Measurements from ENCODE around the gene SNAI1.

Gene SNAI1

DNA sequence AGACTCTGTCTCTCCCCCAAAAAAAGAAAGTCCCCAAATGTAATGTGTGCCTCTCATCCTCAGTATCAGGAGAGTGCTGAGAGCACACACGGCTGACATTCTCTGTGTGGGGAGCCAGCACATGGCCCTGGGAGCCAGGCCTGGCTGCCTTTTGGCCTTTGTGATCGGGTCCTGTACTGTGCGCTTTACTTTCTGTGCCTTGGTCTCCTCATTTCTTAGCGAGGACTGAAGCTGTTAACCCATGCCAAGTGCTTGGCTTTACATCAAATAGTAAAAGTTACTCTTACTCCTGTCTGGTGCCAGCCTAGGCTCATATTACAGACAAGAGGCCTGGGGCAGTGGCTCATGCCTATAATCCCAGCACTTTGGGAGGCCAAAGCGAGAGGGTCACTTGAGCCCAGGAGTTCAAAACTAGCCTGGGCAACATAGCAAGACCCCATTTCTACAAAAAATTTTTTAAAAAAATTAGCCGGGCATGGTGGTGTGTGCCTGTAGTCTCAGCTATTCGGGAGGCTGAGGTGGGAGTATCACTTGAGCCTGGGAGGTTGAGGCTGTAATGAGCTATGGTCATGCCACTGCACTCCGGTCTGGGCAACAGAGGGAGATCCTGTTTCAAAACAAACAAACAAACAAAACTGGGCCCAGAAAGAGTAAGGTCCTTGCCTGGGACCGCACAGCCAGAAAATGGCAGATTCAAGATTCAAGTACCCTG is 50.3 kb downstream of the SNAI1 start:
- H3K27ac ChIP-seq = peak overlapping the region; percentile 91
- POLR2A ChIA-PET (ENCODE audit: low non-redundant PET) = no interaction called here
- CTCF ChIA-PET = interaction anchor here (0.6 to 1.0 kb wide), 2 partner anchors 38 to 410 kb away, joined by 3 to 4 read pairs; no protein-coding TSS in a partner anchor
- DNase-seq (ENCODE audit: low spot score) = no peak
- TF ChIP-seq, protein P1, sequence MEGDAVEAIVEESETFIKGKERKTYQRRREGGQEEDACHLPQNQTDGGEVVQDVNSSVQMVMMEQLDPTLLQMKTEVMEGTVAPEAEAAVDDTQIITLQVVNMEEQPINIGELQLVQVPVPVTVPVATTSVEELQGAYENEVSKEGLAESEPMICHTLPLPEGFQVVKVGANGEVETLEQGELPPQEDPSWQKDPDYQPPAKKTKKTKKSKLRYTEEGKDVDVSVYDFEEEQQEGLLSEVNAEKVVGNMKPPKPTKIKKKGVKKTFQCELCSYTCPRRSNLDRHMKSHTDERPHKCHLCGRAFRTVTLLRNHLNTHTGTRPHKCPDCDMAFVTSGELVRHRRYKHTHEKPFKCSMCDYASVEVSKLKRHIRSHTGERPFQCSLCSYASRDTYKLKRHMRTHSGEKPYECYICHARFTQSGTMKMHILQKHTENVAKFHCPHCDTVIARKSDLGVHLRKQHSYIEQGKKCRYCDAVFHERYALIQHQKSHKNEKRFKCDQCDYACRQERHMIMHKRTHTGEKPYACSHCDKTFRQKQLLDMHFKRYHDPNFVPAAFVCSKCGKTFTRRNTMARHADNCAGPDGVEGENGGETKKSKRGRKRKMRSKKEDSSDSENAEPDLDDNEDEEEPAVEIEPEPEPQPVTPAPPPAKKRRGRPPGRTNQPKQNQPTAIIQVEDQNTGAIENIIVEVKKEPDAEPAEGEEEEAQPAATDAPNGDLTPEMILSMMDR (conservative IDR thresholded peaks at IDR 0.05; ENCODE audit: low read depth) = no peak

DNA sequence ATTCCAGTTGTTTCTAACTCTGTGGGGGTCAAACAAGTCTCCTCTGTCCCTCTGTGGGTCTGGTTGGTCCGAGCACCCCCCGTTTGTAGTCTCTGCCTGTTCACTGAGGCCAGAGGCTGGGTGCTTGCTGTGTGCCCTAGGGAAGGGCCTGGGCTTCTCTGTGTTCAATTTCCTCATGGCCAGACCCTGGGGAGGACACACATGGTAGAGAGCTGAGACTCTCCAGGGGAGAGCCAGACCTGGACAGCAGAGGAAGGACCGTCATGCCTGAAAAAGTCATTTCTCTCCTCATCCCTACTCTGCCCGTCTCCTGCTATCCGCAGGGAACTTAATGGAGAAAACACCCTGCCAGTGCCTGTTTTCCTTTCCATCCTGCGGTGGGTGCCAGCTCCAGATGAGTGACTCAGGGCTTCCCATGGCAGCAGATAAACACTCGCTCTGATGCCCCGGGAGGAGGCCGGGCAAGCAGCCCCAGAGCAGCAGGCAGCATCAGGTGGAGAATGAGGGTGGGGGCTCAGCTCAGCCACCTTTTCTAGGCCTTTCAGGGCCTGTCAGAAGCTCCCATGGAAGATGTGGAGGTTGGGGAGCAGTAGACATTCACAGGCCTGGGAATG is 51.9 kb downstream of the SNAI1 start:
- DNase-seq (ENCODE audit: low spot score) = peak; percentile 90
- ChIA-PET CTCF (no interaction called here), POLR2A (ENCODE audit: low non-redundant PET) (no interaction called here)
- peak overlapping the region; percentile 91 for H3K27ac ChIP-seq
- TF ChIP-seq, protein P1 (conservative IDR thresholded peaks at IDR 0.05; ENCODE audit: low read depth) = no peak

DNA sequence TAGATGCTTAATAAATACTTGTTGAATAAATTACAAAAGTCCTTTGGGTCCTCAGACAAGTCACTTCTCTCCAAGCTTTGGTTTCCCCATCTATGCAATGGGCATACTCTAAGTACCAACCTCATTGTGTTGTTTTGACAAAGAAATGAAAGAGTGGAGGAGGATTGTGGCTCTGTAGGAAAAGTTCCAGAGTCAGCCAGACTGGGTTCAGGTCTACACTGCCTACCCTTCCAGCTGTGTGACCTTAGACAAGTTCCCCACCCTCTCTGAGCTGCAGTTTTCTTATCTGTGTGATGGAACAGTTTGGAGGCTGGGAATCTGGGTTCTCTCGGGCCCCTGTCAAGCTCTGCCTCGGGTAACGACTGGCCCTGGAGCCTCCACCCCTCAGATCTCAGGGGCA is 53.9 kb downstream of the SNAI1 start:
- CTCF ChIA-PET = interaction anchor here (0.6 to 2.9 kb wide), 5 partner anchors 17 to 410 kb away, joined by 3 to 22 read pairs (median 5); no protein-coding TSS in a partner anchor
- POLR2A ChIA-PET (ENCODE audit: low non-redundant PET) = no interaction called here
- TF ChIP-seq, protein P1 (conservative IDR thresholded peaks at IDR 0.05; ENCODE audit: low read depth) = no peak
- peak overlapping the region; percentile 47 for H3K27ac ChIP-seq
- no peak for DNase-seq (ENCODE audit: low spot score)

DNA sequence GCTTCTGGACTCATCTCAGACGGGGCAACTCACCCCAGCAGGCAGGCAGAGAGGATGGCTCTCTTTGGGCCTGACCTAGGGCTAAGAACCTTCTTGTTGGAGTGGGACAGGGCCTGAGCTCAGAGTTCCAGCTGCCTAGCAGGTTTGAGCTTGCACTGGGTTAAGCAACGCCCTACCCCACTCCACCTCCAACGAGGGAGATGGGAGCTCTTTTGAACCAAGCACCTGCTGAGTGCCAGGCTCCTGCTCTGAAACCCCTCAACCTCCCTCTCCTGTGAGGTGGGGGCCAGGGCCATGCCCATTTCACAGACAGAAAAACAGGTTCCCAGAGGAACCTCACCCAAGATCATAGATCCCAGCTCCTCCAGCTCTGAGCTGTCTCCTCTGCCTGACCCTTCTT is 54.3 kb downstream of the SNAI1 start:
- TF ChIP-seq, protein P1 (conservative IDR thresholded peaks at IDR 0.05; ENCODE audit: low read depth) = no peak
- DNase-seq (ENCODE audit: low spot score) = peak; percentile 55
- CTCF ChIA-PET = interaction anchor here (0.9 to 2.9 kb wide), 5 partner anchors 17 to 58 kb away, joined by 3 to 22 read pairs (median 5); no protein-coding TSS in a partner anchor
- peak overlapping the region; percentile 47 for H3K27ac ChIP-seq
- POLR2A ChIA-PET (ENCODE audit: low non-redundant PET) = no interaction called here

DNA sequence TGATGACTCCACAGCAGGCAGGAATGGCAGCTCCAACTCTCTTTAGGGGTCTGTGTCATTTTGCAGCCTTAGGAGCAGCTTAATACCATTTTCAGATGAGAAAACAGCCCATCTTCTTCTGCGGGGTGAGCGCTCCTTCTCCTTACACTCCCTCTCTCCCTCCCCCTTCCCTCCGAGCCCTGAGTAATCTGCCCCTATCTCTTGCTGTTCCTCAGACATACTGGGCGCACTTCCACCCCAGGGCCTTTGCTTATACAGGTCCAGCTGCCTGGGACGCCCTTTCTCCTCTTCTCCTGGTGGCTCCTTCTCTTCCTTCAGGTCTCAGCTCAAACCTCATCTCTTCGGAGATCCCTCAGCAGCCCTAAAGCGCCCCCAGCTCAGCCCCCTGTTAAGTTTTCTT is 54.8 kb downstream of the SNAI1 start:
- POLR2A ChIA-PET (ENCODE audit: low non-redundant PET) = no interaction called here
- peak overlapping the region; percentile 47 for H3K27ac ChIP-seq
- TF ChIP-seq, protein P1 (conservative IDR thresholded peaks at IDR 0.05; ENCODE audit: low read depth) = no peak
- DNase-seq (ENCODE audit: low spot score) = no peak
- CTCF ChIA-PET = interaction anchor here (0.9 to 2.9 kb wide), 4 partner anchors 18 to 59 kb away, joined by 3 to 22 read pairs (median 9); no protein-coding TSS in a partner anchor

DNA sequence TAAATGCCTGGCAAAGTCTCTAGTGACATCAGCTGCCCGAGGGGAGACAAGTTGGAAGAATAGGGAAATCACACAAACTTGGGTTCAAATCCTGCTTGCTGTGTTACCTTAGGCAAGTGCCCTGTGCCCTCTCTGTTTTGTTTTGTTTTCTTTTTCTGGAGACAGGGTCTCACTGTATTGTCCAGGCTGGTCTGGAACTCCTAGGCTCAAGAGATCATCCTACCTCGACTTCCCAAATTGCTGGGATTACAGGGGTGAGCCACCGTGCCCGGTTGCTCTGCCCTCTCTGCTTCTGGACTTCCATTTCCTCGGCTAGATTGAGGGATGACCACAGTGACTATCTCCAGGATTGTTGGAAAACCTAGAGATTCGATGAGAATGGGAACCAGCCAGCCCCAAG is 55.4 kb downstream of the SNAI1 start:
- CTCF ChIA-PET = interaction anchor here (0.6 to 2.9 kb wide), 4 partner anchors 33 to 957 kb away, joined by 3 to 22 read pairs (median 9); no protein-coding TSS in a partner anchor
- DNase-seq (ENCODE audit: low spot score) = no peak
- POLR2A ChIA-PET (ENCODE audit: low non-redundant PET) = no interaction called here
- no peak overlapping the region for H3K27ac ChIP-seq
- TF ChIP-seq, protein P1 (conservative IDR thresholded peaks at IDR 0.05; ENCODE audit: low read depth) = no peak
